Epithelial cell of esophagus (primary cell): ENCODE results near the gene ANKS1B.

Experiments used
- DNase-seq: peaks from one replicate; pipeline ENCODE4 v3.0.0; 2010; ENCODE audit warnings: low read depth
- H3K4me3 ChIP-seq: 2 replicates; pipeline ENCODE4 v1.5.1; 2011; ENCODE audit warnings: mild to moderate bottlenecking, low read length, control low read depth
- CTCF ChIP-seq: IDR thresholded peaks from 2 replicates; pipeline ENCODE4 v1.5.1; 2011; ENCODE audit warnings: low read depth, mild to moderate bottlenecking, low read length, control low read depth, inconsistent platforms; ENCODE audit not compliant: insufficient read depth; ENCODE audit errors: missing control alignments

ANKS1B gene

GRCh38 chr12:99486277-99486676, 498.5 kb downstream of the ANKS1B start:
- no peak for DNase-seq
- TF ChIP-seq CTCF = no peak

GRCh38 chr12:99479149-99479548, 505.6 kb downstream of the ANKS1B start:
- no peak for DNase-seq
- H3K4me3 ChIP-seq = no peak overlapping the region
- no peak for TF ChIP-seq CTCF

More at GRCh38 chr12:99486277-99486676, 498.5 kb downstream of the ANKS1B start:
- no peak overlapping the region for H3K4me3 ChIP-seq

- no peak for DNase-seq
- TF ChIP-seq CTCF = no peak
- H3K4me3 ChIP-seq = no peak overlapping the region
These were observed 507.8 kb downstream of the ANKS1B start for GRCh38 chr12:99476956-99477355.

- peak; percentile 83 for DNase-seq
- TF ChIP-seq CTCF = no peak
- no peak overlapping the region for H3K4me3 ChIP-seq
These were observed 529.2 kb downstream of the ANKS1B start for GRCh38 chr12:99455350-99456035.

- DNase-seq = no peak
- H3K4me3 ChIP-seq = no peak overlapping the region
- no peak for TF ChIP-seq CTCF
These were observed 530.1 kb downstream of the ANKS1B start for GRCh38 chr12:99454539-99455172.

GRCh38 chr12:99453836-99454538, 530.7 kb downstream of the ANKS1B start:
- no peak overlapping the region for H3K4me3 ChIP-seq
- no peak for TF ChIP-seq CTCF
- DNase-seq = no peak
